ENCODE results near the gene FOXP1.
"Not testable (repeated sequence)": the region's sequence is repeated elsewhere in the genome, so short reads cannot be mapped to it uniquely, and the experiment has no call there.

The FOXP1 gene

DNA sequence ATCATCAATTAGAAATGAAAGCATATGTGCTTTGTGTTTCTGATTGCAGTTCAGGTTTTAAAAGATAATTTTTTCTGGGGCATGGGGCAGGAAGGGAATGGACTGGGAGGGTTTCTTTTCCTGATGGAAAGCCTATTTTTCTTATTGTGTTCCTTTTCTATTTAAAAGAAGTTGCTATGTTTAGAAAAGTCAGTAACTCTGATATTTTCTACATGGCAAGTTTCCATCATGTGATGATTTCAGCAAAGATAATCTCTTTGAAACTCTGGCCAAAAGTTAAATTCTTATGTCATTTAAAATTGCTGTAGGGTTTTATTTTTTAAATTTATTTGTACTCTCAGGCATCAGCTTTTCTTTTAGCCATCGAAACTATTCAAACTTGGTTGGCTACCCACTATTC, 601.2 kb downstream of the FOXP1 start:
- Histone ChIP-seq H3K9me3 (ENCODE audit: severe bottlenecking) (no peaks in the 10 kb centered on the region), H3K27ac (no peak overlapping the region), H3K36me3 (no peaks in the 10 kb centered on the region), H3K27me3 (ENCODE audit: insufficient read depth, low read depth, severe bottlenecking) (no peaks in the 10 kb centered on the region), H3K4me3 (ENCODE audit: low read depth, low read length) (no peak overlapping the region)
- TF ChIP-seq CTCF (IDR thresholded peaks at IDR 0.05; ENCODE audit: low read depth, low read length): no peak
- no peak for DNase-seq

- no peak overlapping the region for H3K27ac ChIP-seq
- H3K27me3 ChIP-seq (ENCODE audit: insufficient read depth, low read depth, severe bottlenecking): no peaks in the 10 kb centered on the region
- H3K4me3 ChIP-seq (ENCODE audit: low read depth, low read length): no peak overlapping the region
- no peak for TF ChIP-seq CTCF (IDR thresholded peaks at IDR 0.05; ENCODE audit: low read depth, low read length)
- H3K9me3 ChIP-seq (ENCODE audit: severe bottlenecking): no peaks in the 10 kb centered on the region
- no peak for DNase-seq
- H3K36me3 ChIP-seq: no peaks in the 10 kb centered on the region
Observed at GRCh38 chr3:70981231-70981880, 602.2 kb downstream of the FOXP1 start.

GRCh38 chr3:70980646-70981170, 602.8 kb downstream of the FOXP1 start:
- H3K9me3 ChIP-seq (ENCODE audit: severe bottlenecking): no peaks in the 10 kb centered on the region
- TF ChIP-seq CTCF (IDR thresholded peaks at IDR 0.05; ENCODE audit: low read depth, low read length): no peak
- no peak overlapping the region for H3K27ac ChIP-seq
- no peak for DNase-seq
- H3K36me3 ChIP-seq: no peaks in the 10 kb centered on the region
- no peak overlapping the region for H3K4me3 ChIP-seq (ENCODE audit: low read depth, low read length)
- no peaks in the 10 kb centered on the region for H3K27me3 ChIP-seq (ENCODE audit: insufficient read depth, low read depth, severe bottlenecking)

DNA sequence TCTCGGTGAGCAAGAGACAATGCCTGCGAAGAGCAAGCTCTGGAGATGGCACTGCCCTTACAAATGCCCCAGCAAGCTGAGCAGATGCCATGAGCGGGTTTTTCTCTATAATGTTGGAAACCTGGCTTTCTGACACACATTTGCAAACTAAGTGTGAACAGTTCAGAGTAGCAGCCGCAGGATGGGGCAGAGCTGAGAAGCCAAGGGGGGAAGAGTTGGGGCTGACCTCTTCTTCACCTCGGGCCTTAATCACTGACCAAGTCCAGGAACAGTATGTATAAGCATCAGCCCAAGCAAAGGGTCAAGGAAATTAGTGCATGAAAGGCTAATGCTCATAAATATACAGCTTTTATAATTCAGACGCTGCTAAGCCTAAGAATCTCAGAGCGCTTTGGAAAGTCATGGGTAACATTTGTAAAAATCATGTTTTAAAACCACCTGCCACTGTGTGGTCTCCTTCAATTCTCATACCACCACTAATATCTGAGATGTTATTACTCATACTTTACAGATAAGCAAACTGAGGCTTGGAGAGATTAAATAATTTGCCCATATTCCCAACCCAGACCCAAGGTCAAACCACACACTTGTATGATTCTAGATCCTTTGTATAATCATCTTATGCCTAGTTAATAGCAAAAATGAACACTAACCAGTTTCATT, 603.4 kb downstream of the FOXP1 start:
- H3K36me3 ChIP-seq: no peaks in the 10 kb centered on the region
- H3K27ac ChIP-seq: no peak overlapping the region
- no peaks in the 10 kb centered on the region for H3K9me3 ChIP-seq (ENCODE audit: severe bottlenecking)
- no peak for DNase-seq
- no peaks in the 10 kb centered on the region for H3K27me3 ChIP-seq (ENCODE audit: insufficient read depth, low read depth, severe bottlenecking)
- no peak overlapping the region for H3K4me3 ChIP-seq (ENCODE audit: low read depth, low read length)
- TF ChIP-seq CTCF (IDR thresholded peaks at IDR 0.05; ENCODE audit: low read depth, low read length): no peak

DNA sequence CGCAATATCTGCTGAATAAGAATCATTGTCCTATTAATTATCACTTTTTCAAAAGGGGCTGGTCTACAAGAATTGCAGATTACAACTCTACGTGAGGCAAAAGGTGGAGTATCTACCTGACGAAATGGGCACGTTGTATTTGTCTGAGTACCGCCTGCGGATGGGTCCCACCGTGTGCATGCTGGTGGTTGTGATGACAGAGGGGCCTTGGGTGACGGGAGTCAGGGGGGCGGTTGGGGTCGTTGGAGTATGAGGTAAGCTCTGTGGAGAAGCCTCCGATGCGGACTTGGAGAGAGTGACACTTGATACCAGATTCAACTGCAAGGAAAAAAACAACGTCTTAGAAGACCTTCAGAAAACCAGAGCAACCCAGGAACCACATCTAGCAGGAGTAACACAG, 605.8 kb downstream of the FOXP1 start:
- Histone ChIP-seq H3K36me3 (no peaks in the 10 kb centered on the region), H3K27me3 (ENCODE audit: insufficient read depth, low read depth, severe bottlenecking) (no peaks in the 10 kb centered on the region), H3K27ac (no peak overlapping the region), H3K9me3 (ENCODE audit: severe bottlenecking) (no peaks in the 10 kb centered on the region), H3K4me3 (ENCODE audit: low read depth, low read length) (no peak overlapping the region)
- no peak for DNase-seq
- TF ChIP-seq CTCF (IDR thresholded peaks at IDR 0.05; ENCODE audit: low read depth, low read length): no peak

DNA sequence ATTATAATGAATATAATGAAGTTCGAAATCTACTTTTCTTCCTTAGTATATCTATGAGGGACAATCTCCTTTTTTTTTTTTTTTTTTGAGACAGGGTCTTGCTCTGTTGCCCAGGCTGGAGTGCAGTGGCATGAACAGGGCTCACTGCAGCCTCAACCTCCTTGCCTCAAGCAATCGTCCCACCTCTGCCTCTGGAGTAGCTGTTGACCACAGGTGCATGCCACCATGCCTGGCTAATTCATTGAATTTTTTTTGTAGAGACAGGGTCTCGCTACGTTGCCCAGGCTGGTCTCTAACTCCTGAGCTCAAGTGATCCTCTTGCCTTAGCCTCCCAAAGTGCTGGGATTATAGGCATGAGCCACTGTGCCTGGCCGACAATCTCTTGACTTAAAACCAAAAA, 607.5 kb downstream of the FOXP1 start:
- not testable (repeated sequence) for H3K36me3 ChIP-seq; H3K4me3 ChIP-seq (ENCODE audit: low read depth, low read length); H3K27ac ChIP-seq; DNase-seq; H3K27me3 ChIP-seq (ENCODE audit: insufficient read depth, low read depth, severe bottlenecking); H3K9me3 ChIP-seq (ENCODE audit: severe bottlenecking)

All from WERI-Rb-1 (cell line).